ENCODE results near the gene GNPAT. TPM values are rescaled to one million over a fixed set of nuclear protein-coding genes. Genes with fewer than 3 reads are reported as not detected.

Gene GNPAT
- total RNA-seq, 2 experiments from 2014 or later, result 51.7 to 54.9 TPM

GRCh38 chr1:231248778-231249177 lies 7.8 kb downstream of the GNPAT start:
- Histone ChIP-seq H3K4me3 (ENCODE audit: low read depth, low read length, poor library complexity, severe bottlenecking) (no peak overlapping the region), H3K36me3 (ENCODE audit: insufficient read depth, low read length) (peaks cover 76% of the 10 kb centered on the region), H3K9me3 (ENCODE audit: low read length) (no peaks in the 10 kb centered on the region), H3K4me2 (ENCODE audit: low read length) (no peak overlapping the region), H3K9me2 (ENCODE audit: insufficient read depth, low read length) (no peaks in the 10 kb centered on the region), H3K27ac (ENCODE audit: low read depth, low read length, poor library complexity, severe bottlenecking) (no peak overlapping the region), H4K20me1 (ENCODE audit: insufficient read depth, low read length) (0 out of 2 replicates have a peak, but pooled peaks cover 8% of the 10 kb centered on the region), H3K4me1 (ENCODE audit: insufficient read depth, low read length, poor library complexity, severe bottlenecking) (no peaks in the 10 kb centered on the region), H3K79me2 (ENCODE audit: insufficient read depth, low read depth, low read length) (peaks cover 36% of the 10 kb centered on the region), H2AFZ (ENCODE audit: low read length) (no peak overlapping the region)
- TF ChIP-seq CTCF (conservative IDR thresholded peaks at IDR 0.05; ENCODE audit: low read length) (no peak), EZH2phosphoT487 (IDR thresholded peaks at IDR 0.05; ENCODE audit: borderline replicate concordance, low read depth, low read length) (no peak)
- ChIA-PET POLR2A (interaction anchor here (0.7 kb wide), 1 partner anchor 8 kb away, joined by 3 read pairs; no protein-coding TSS in a partner anchor), CTCF (ENCODE audit: unreplicated experiment) (no interaction called here)
- BruUV-seq (replicated peaks), result no TSS peak
- intact Hi-C loops (cut with micrococcal nuclease; ENCODE audit: unreplicated experiment), result no loop called here
- DNase-seq (ENCODE audit: low spot score), result no peak

GRCh38 chr1:231252336-231252735 lies 11.3 kb downstream of the GNPAT start:
- ChIA-PET POLR2A (no interaction called here), CTCF (ENCODE audit: unreplicated experiment) (no interaction called here)
- Histone ChIP-seq H4K20me1 (ENCODE audit: insufficient read depth, low read length) (0 out of 2 replicates have a peak, but pooled peaks cover 8% of the 10 kb centered on the region), H2AFZ (ENCODE audit: low read length) (no peak overlapping the region), H3K9me3 (ENCODE audit: low read length) (no peaks in the 10 kb centered on the region), H3K4me3 (ENCODE audit: low read depth, low read length, poor library complexity, severe bottlenecking) (no peak overlapping the region), H3K27ac (ENCODE audit: low read depth, low read length, poor library complexity, severe bottlenecking) (no peak overlapping the region), H3K79me2 (ENCODE audit: insufficient read depth, low read depth, low read length) (peaks cover 9% of the 10 kb centered on the region; the same call in 1 of the 2 replicates), H3K4me1 (ENCODE audit: insufficient read depth, low read length, poor library complexity, severe bottlenecking) (no peaks in the 10 kb centered on the region), H3K36me3 (ENCODE audit: insufficient read depth, low read length) (peaks cover 81% of the 10 kb centered on the region), H3K9me2 (ENCODE audit: insufficient read depth, low read length) (no peaks in the 10 kb centered on the region), H3K4me2 (ENCODE audit: low read length) (no peak overlapping the region)
- TF ChIP-seq EZH2phosphoT487 (IDR thresholded peaks at IDR 0.05; ENCODE audit: borderline replicate concordance, low read depth, low read length), result no peak
- no peak for TF ChIP-seq CTCF (conservative IDR thresholded peaks at IDR 0.05; ENCODE audit: low read length)
- intact Hi-C loops (cut with micrococcal nuclease; ENCODE audit: unreplicated experiment), result no loop called here
- no TSS peak for BruUV-seq (replicated peaks)
- DNase-seq (ENCODE audit: low spot score), result no peak

GRCh38 chr1:231260351-231260750 lies 19.3 kb downstream of the GNPAT start:
- CTCF ChIA-PET (ENCODE audit: unreplicated experiment), result no interaction called here
- H3K4me3 ChIP-seq (ENCODE audit: low read depth, low read length, poor library complexity, severe bottlenecking), result no peak overlapping the region
- H3K36me3 ChIP-seq (ENCODE audit: insufficient read depth, low read length), result peaks cover 95% of the 10 kb centered on the region
- H3K4me2 ChIP-seq (ENCODE audit: low read length), result no peak overlapping the region
- intact Hi-C loops (cut with micrococcal nuclease; ENCODE audit: unreplicated experiment), result no loop called here
- H3K27ac ChIP-seq (ENCODE audit: low read depth, low read length, poor library complexity, severe bottlenecking), result no peak overlapping the region
- no peak for DNase-seq (ENCODE audit: low spot score)
- no TSS peak for BruUV-seq (replicated peaks)
- POLR2A ChIA-PET, result interaction anchor here (1.4 kb wide), 1 partner anchor 85 kb away, joined by 4 read pairs; no protein-coding TSS in a partner anchor
- no peak overlapping the region for H2AFZ ChIP-seq (ENCODE audit: low read length)
- no peaks in the 10 kb centered on the region for H3K9me2 ChIP-seq (ENCODE audit: insufficient read depth, low read length)
- no peaks in the 10 kb centered on the region for H3K9me3 ChIP-seq (ENCODE audit: low read length)
- H3K79me2 ChIP-seq (ENCODE audit: insufficient read depth, low read depth, low read length), result no peaks in the 10 kb centered on the region
- TF ChIP-seq EZH2phosphoT487 (IDR thresholded peaks at IDR 0.05; ENCODE audit: borderline replicate concordance, low read depth, low read length) (no peak), CTCF (conservative IDR thresholded peaks at IDR 0.05; ENCODE audit: low read length) (no peak)
- no peaks in the 10 kb centered on the region for H3K4me1 ChIP-seq (ENCODE audit: insufficient read depth, low read length, poor library complexity, severe bottlenecking)
- H4K20me1 ChIP-seq (ENCODE audit: insufficient read depth, low read length), result no peaks in the 10 kb centered on the region

All from OCI-LY7 (cell line).